Gastrocnemius medialis (tissue), 4 donors: Measurements from ENCODE around the gene CSRNP3.

Source experiments
- POLR2A ChIP-seq, 2 donors: fragments of 450-650 bp; IDR thresholded peaks; one replicate each; pipeline ENCODE4 v1.6.1; 2017; ENCODE audit warnings: antibody characterized with exemption in 2 of 2, mild to moderate bottlenecking in 2 of 2, moderate library complexity in 2 of 2
- TF ChIP-seq, protein P1 (sequence below), 5 experiments: fragments of 450-650 bp in 3 of 5; fragments of 200-600 bp in 2 of 5; sonication (generic) in 2 of 5; IDR thresholded peaks in 4 of 5; conservative IDR thresholded peaks in 1 of 5; 1 replicate in 4 of 5; 2 replicates in 1 of 5; pipeline ENCODE4 v1.5.1; 2016 to 2019; ENCODE audit warnings: antibody characterized with exemption in 5 of 5, mild to moderate bottlenecking in 3 of 5, moderate library complexity in 3 of 5

DNA sequence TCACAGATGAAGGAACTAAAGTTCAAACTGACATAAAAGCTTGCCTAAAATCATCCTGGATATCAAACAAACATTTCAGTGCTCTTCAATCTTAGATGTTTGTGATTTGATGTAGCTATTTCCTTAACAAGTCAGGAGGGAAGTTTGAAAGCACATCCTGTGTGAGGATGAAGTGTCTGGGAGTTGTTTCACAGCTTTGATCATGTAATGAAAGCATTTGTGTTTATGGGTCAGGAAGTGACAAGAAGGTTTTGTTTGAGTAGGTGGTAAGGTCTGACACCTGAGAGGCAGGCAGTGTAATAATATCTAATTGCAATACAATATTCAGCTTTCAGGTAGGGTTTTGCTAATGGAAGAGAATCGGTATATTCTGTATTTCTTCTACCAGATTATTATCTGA lies 26.0 kb upstream of the CSRNP3 start:
- TF ChIP-seq, protein P1, sequence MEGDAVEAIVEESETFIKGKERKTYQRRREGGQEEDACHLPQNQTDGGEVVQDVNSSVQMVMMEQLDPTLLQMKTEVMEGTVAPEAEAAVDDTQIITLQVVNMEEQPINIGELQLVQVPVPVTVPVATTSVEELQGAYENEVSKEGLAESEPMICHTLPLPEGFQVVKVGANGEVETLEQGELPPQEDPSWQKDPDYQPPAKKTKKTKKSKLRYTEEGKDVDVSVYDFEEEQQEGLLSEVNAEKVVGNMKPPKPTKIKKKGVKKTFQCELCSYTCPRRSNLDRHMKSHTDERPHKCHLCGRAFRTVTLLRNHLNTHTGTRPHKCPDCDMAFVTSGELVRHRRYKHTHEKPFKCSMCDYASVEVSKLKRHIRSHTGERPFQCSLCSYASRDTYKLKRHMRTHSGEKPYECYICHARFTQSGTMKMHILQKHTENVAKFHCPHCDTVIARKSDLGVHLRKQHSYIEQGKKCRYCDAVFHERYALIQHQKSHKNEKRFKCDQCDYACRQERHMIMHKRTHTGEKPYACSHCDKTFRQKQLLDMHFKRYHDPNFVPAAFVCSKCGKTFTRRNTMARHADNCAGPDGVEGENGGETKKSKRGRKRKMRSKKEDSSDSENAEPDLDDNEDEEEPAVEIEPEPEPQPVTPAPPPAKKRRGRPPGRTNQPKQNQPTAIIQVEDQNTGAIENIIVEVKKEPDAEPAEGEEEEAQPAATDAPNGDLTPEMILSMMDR (IDR thresholded peaks at IDR 0.05 in 4 of 5, conservative IDR thresholded peaks at IDR 0.05 in 1 of 5), result no peak
- no peak for TF ChIP-seq POLR2A (IDR thresholded peaks at IDR 0.05)
